Measurements from ENCODE around the gene STXBP5.

STXBP5 gene

GRCh38 chr6:147204060-147204785 lies at the start of gene STXBP5:
Gene STXBP5, plus strand, starts transcription at chr6:147204417. Its CDS starts 116 bp downstream, at chr6:147204533.
- peak; percentile 40 to 76 for DNase-seq
- TF ChIP-seq CTCF (IDR thresholded peaks at IDR 0.05): no peak
- no peaks in the 10 kb centered on the region for H3K9me3 ChIP-seq
- H3K4me1 ChIP-seq: peaks cover 0 to 16% (median 8%) of the 10 kb centered on the region in 4 donors
- intact Hi-C loops (cut with DNase I; ENCODE audit: low total_unique reads): no loop called here
- no peaks in the 10 kb centered on the region for H3K27me3 ChIP-seq
- H3K4me3 ChIP-seq: peak within 1 kb of the TSS; percentile 68 to 82
- no peaks in the 10 kb centered on the region for H3K36me3 ChIP-seq
- peak within 1 kb of the TSS; percentile 97 to 99 for H3K27ac ChIP-seq

DNA sequence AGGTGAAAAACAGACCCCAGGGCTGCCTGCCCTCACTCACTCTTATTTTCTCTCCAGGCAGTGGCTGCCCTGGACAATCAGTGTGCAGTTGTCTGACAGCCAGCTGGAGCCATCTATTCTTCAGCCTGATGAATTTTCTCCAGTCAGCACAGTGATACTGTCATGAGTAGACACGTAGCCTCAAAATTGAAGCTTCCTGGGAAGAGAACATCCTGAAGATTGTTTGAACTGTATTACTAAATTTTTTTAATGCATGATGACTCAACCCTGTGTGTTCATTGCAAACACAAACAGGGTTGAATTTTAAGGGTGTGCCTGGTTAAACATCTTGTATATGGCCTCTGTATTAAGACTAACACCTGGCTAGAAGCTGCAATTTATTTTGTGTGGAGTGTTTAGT lies 49.8 kb upstream of the STXBP5 start:
- Histone ChIP-seq H3K4me1 (peaks cover 0 to 3% (median 0%) of the 10 kb centered on the region in 4 donors), H3K27ac (no peak overlapping the region)
- intact Hi-C loops (cut with DNase I; ENCODE audit: low total_unique reads): no loop called here

DNA sequence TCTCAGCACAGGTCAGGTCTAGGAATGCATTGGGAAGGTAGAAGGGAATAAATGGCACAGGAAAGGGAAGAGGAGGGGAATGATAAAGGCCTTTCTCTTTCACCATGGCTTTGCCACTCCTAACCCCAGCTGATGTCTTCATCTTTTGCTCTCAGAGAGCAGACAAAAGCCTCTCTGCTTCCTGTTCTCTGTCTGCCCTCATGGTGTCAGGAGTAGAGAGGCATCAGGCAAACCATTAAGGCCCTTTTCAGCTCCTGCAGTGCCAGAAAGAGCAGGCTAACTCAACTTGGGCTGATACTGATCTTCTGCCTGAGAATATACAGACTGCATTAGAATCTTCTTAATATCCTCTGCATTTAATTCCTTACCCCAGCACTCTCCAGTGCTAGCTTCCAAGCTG lies 48.0 kb upstream of the STXBP5 start:
- Histone ChIP-seq H3K4me1 (peaks cover 0 to 3% (median 0%) of the 10 kb centered on the region in 4 donors), H3K27me3 (no peaks in the 10 kb centered on the region), H3K9me3 (no peaks in the 10 kb centered on the region), H3K36me3 (no peaks in the 10 kb centered on the region), H3K27ac (no peak overlapping the region), H3K4me3 (no peak overlapping the region)
- intact Hi-C loops (cut with DNase I; ENCODE audit: low total_unique reads): no loop called here
- TF ChIP-seq CTCF (IDR thresholded peaks at IDR 0.05): no peak
- DNase-seq: no peak

More for the DNA sequence above, 49.8 kb upstream of the STXBP5 start:
- no peak overlapping the region for H3K4me3 ChIP-seq
- no peaks in the 10 kb centered on the region for H3K9me3 ChIP-seq
- DNase-seq: no peak
- no peaks in the 10 kb centered on the region for H3K36me3 ChIP-seq
- no peaks in the 10 kb centered on the region for H3K27me3 ChIP-seq
- TF ChIP-seq CTCF (IDR thresholded peaks at IDR 0.05): no peak

- no peak for TF ChIP-seq CTCF (IDR thresholded peaks at IDR 0.05)
- Histone ChIP-seq H3K36me3 (no peaks in the 10 kb centered on the region), H3K27ac (no peak overlapping the region), H3K4me3 (no peak overlapping the region), H3K9me3 (no peaks in the 10 kb centered on the region), H3K27me3 (no peaks in the 10 kb centered on the region), H3K4me1 (peaks cover 0 to 3% (median 0%) of the 10 kb centered on the region in 4 donors)
- intact Hi-C loops (cut with DNase I; ENCODE audit: low total_unique reads): no loop called here
- no peak for DNase-seq
Observed at GRCh38 chr6:147156799-147157382, 47.3 kb upstream of the STXBP5 start.

DNA sequence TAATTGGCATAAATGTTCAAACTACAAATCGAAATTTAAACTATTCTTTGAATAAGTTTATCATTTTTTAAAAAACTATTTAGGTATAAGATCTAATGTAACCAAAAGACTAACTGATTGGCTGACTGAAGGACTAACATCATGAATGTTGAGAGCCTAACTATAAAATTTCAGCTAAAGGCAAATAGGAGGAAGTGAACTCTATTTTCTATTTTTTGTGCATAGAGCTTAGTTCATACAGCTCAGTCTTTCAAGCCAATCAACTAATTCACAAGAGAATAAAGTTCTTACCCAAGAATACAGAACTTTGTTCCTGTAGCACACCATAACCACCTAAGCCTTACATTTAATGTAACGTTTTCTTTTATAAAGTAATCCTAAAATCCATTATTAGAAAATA lies 46.3 kb upstream of the STXBP5 start:
- Histone ChIP-seq H3K27ac (no peak overlapping the region), H3K4me3 (no peak overlapping the region), H3K27me3 (no peaks in the 10 kb centered on the region), H3K9me3 (no peaks in the 10 kb centered on the region), H3K4me1 (peaks cover 0 to 3% (median 0%) of the 10 kb centered on the region in 4 donors), H3K36me3 (no peaks in the 10 kb centered on the region)
- intact Hi-C loops (cut with DNase I; ENCODE audit: low total_unique reads): no loop called here
- TF ChIP-seq CTCF (IDR thresholded peaks at IDR 0.05): no peak
- DNase-seq: no peak
